Neuronal stem cell (in vitro differentiated cells): Measurements from ENCODE around the gene PPM1L.

Experiments used
- DNase-seq: peaks from one replicate; pipeline ENCODE4 v3.0.0-alpha.2; 2013; ENCODE audit warnings: low spot score
- H2AFZ ChIP-seq: one replicate; pipeline ENCODE4 v1.6.1; 2013; ENCODE audit warnings: mild to moderate bottlenecking, low read length, inconsistent platforms
- H2AK5ac ChIP-seq: 2 replicates; pipeline ENCODE4 v1.6.1; 2013; ENCODE audit warnings: low read depth, mild to moderate bottlenecking, inconsistent platforms, low read length, moderate library complexity, mixed read lengths
- H2BK120ac ChIP-seq: 2 replicates; pipeline ENCODE4 v1.6.1; 2013; ENCODE audit warnings: low read depth, mild to moderate bottlenecking, inconsistent platforms, low read length, moderate library complexity, mixed read lengths
- H2BK12ac ChIP-seq: one replicate; pipeline ENCODE4 v1.6.1; 2013; ENCODE audit warnings: low read length, inconsistent platforms
- H2BK15ac ChIP-seq: 2 replicates; pipeline ENCODE4 v1.6.1; 2013; ENCODE audit warnings: mild to moderate bottlenecking, low read length, inconsistent platforms, mixed read lengths
- H2BK5ac ChIP-seq: one replicate; pipeline ENCODE4 v1.6.1; 2013; ENCODE audit warnings: inconsistent platforms, mild to moderate bottlenecking, low read length, moderate library complexity
- H3K14ac ChIP-seq: one replicate; pipeline ENCODE4 v1.6.1; 2013; ENCODE audit warnings: low read length, inconsistent platforms
- H3K18ac ChIP-seq: 2 replicates; pipeline ENCODE4 v1.6.1; 2013; ENCODE audit warnings: low read length, inconsistent platforms
- H3K23ac ChIP-seq: 2 replicates; pipeline ENCODE4 v1.6.1; 2013; ENCODE audit warnings: low read depth, mild to moderate bottlenecking, mixed read lengths, low read length, inconsistent platforms; ENCODE audit not compliant: poor library complexity
- H3K27ac ChIP-seq: replicated peaks from 3 replicates; pipeline ENCODE4 v1.5.1; 2013; ENCODE audit warnings: low read length, inconsistent platforms
- H3K27me3 ChIP-seq, 3 experiments: 2 replicates each; pipeline ENCODE4 v1.6.1; 2013; ENCODE audit warnings: low read length in 3 of 3, mild to moderate bottlenecking in 2 of 3, inconsistent platforms in 1 of 3, low read depth in 1 of 3, mixed read lengths in 1 of 3, moderate library complexity in 1 of 3; ENCODE audit not compliant: control insufficient read depth in 3 of 3, insufficient read depth in 3 of 3
- H3K36me3 ChIP-seq, 2 donors: replicated peaks in 1 of 2; 2 replicates each; pipeline ENCODE4 v1.6.1; 2013; ENCODE audit warnings: low read length in 2 of 2; ENCODE audit not compliant: control insufficient read depth in 2 of 2, insufficient read depth in 2 of 2
- H3K4ac ChIP-seq: 2 replicates; pipeline ENCODE4 v1.6.1; 2013; ENCODE audit warnings: inconsistent platforms, mild to moderate bottlenecking, low read length, moderate library complexity
- H3K4me1 ChIP-seq, 2 donors: 1 replicate in 1 of 2; 2 replicates in 1 of 2; pipeline ENCODE4 v1.6.1; 2013; ENCODE audit warnings: low read length in 2 of 2, low read depth in 1 of 2; ENCODE audit not compliant: control insufficient read depth in 2 of 2, insufficient read depth in 1 of 2
- H3K4me2 ChIP-seq: one replicate; pipeline ENCODE4 v1.6.1; 2013; ENCODE audit warnings: mild to moderate bottlenecking, low read length, inconsistent platforms; ENCODE audit not compliant: insufficient read depth, poor library complexity, severe bottlenecking
- H3K4me3 ChIP-seq, 2 donors: 2 replicates each; pipeline ENCODE4 v1.5.1; 2013; ENCODE audit warnings: low read length in 2 of 2, mild to moderate bottlenecking in 2 of 2, inconsistent platforms in 1 of 2, moderate library complexity in 1 of 2
- H3K79me1 ChIP-seq: one replicate; pipeline ENCODE4 v1.6.1; 2013; ENCODE audit warnings: low read depth, mild to moderate bottlenecking, inconsistent platforms, low read length, moderate library complexity
- H3K9ac ChIP-seq: one replicate; pipeline ENCODE4 v1.6.1; 2013; ENCODE audit warnings: mild to moderate bottlenecking, low read depth, low read length, inconsistent platforms; ENCODE audit not compliant: poor library complexity
- H3K9me3 ChIP-seq, 2 donors: replicated peaks in 1 of 2; 2 replicates each; pipeline versions ENCODE3 to v1.6.1; 2013; ENCODE audit warnings: low read length in 2 of 2, mild to moderate bottlenecking in 2 of 2, inconsistent platforms in 1 of 2, low read depth in 1 of 2, mixed read lengths in 1 of 2, moderate library complexity in 1 of 2; ENCODE audit not compliant: control insufficient read depth in 2 of 2, insufficient read depth in 1 of 2
- H4K8ac ChIP-seq: one replicate; pipeline ENCODE4 v1.6.1; 2013; ENCODE audit warnings: low read depth, mild to moderate bottlenecking, inconsistent platforms, low read length, moderate library complexity
- H4K91ac ChIP-seq: one replicate; pipeline ENCODE4 v1.6.1; 2013; ENCODE audit warnings: low read length, low read depth, mild to moderate bottlenecking, inconsistent platforms; ENCODE audit not compliant: poor library complexity
- WGBS, 2 donors: extraction: QIAGEN DNeasy Blood & Tissue Kit; methylation state at CpG; one replicate each; pipeline ENCODE4 v1.1.7; 2013; ENCODE audit warnings: missing lambda C conversion rate in 2 of 2, mixed read lengths in 1 of 2; ENCODE audit not compliant: insufficient read length in 2 of 2, insufficient replicate concordance in 1 of 2; ENCODE audit errors: extremely low coverage in 2 of 2; 5-methylcytosine and 5-hydroxymethylcytosine counted together

Gene PPM1L

DNA sequence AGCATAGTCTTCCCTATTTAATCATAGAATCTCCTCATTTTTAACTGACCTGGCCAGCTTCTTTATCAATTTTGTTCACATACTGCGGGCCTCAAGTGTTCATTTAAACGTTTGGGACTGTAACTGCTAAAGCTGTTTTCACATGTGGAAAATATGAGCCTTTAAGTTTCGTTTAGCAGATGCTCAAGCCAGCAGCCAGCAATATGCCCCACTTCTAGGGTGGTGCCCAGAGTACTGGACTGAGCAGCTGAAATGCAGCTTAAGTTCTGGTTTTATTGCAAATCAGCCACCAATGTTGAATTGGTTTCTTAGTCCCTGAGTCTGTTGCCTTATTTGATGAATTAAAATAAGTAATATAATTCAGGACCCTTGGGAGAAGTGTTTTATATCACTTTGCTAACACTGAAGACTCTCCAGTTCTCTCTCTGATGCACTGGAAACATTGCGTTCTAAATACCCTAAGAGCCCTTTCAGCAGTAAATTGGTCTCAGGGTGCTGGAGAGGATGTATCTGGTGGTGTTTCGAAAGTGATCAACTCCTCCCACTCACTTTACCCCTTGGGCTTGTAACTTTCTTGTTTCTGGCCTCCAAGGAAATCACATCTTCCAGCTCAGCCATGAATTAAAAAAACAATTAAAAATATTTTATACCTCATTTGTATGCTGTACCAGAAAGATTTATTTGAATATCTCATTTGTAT, 287.5 kb downstream of the PPM1L start:
- Histone ChIP-seq H4K91ac (no peak overlapping the region), H3K4me3 (no peak overlapping the region), H3K9me3 (peaks cover 0 to 10% of the 10 kb centered on the region in 2 donors), H3K18ac (no peak overlapping the region), H3K36me3 (no peaks in the 10 kb centered on the region), H3K4ac (no peak overlapping the region), H3K9ac (no peak overlapping the region), H3K4me2 (no peak overlapping the region), H3K27ac (no peak overlapping the region), H2AK5ac (no peak overlapping the region), H2BK15ac (no peak overlapping the region), H3K23ac (no peak overlapping the region), H2BK12ac (no peak overlapping the region), H3K79me1 (no peaks in the 10 kb centered on the region), H2BK5ac (no peak overlapping the region), H2BK120ac (no peak overlapping the region), H4K8ac (no peak overlapping the region), H2AFZ (no peak overlapping the region), H3K27me3 (peaks cover 0 to 22% (median 0%) of the 10 kb centered on the region in 3 experiments), H3K14ac (no peak overlapping the region), H3K4me1 (peaks cover 4 to 7% of the 10 kb centered on the region in 2 donors)
- no CpG with 5 or more reads among the region's 5 CpGs for WGBS, 2 donors
- DNase-seq, result no peak

DNA sequence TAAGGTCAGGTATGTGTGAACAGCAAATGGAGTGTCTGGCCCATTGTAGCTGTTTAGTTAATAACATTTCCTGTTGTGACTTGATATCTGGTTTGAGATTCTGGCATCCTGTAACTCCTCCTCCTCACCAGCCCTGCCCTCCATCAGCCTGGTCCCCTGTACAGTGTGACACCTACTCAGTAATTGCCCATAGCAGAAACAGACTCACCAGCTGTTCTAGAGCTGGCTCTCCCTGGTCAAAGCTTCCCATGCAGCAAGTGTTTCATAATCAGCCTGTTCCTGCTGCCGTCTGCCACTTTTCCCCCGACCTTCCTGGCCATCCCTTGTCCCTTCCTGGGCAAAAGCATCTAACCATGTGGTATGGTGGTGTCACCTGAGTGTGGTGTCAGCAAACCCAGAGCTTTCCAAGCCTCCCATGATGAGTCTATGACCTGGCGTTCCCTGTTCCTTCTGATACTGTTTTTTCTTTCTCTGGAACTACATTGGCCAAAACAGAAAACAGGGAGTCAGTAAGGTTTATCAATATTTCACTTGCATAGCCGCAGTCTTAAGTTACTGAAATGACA, 293.7 kb downstream of the PPM1L start:
- Histone ChIP-seq H2AFZ (no peak overlapping the region), H3K36me3 (no peaks in the 10 kb centered on the region), H3K23ac (no peak overlapping the region), H4K91ac (no peak overlapping the region), H3K18ac (no peak overlapping the region), H3K4me2 (no peak overlapping the region), H3K27me3 (no peaks in the 10 kb centered on the region), H3K4me3 (peak overlapping the region in 1 of 2 donors; percentile 41), H3K9ac (no peak overlapping the region), H4K8ac (no peak overlapping the region), H2BK12ac (no peak overlapping the region), H2BK15ac (no peak overlapping the region), H3K9me3 (no peaks in the 10 kb centered on the region), H2BK5ac (no peak overlapping the region), H3K79me1 (no peaks in the 10 kb centered on the region), H3K14ac (no peak overlapping the region), H3K27ac (no peak overlapping the region), H3K4me1 (peaks cover 0 to 4% of the 10 kb centered on the region in 2 donors), H2AK5ac (no peak overlapping the region), H2BK120ac (no peak overlapping the region), H3K4ac (no peak overlapping the region)
- DNase-seq, result no peak
- WGBS, 2 donors, result no CpG with 5 or more reads among the region's 4 CpGs

DNA sequence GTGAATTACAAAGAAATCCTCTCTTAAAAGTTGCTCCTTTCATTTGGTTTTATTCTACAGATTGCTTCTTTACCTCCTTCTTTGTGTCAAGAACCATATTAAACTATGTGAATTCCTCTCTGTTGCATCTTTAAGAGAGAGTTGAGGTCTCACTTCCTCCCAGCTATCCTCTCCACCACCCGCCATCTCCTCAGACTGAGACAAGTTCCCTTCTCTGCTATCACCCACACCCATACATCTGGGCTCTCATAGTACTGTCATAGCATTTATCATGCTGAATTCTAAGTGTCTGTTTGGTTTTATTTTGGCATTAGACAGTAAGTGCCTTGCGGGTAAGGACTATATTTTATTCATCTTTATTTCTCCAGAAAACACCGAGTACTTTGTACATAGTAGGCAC, 294.9 kb downstream of the PPM1L start:
- no peak overlapping the region for H2BK12ac ChIP-seq
- no peak overlapping the region for H2BK15ac ChIP-seq
- no CpG with 5 or more reads among the region's 3 CpGs for WGBS, 2 donors
- H3K4me1 ChIP-seq, result peaks cover 0 to 4% of the 10 kb centered on the region in 2 donors
- no peak overlapping the region for H2BK5ac ChIP-seq
- H2BK120ac ChIP-seq, result no peak overlapping the region
- DNase-seq, result no peak
- H3K36me3 ChIP-seq, result no peaks in the 10 kb centered on the region
- no peaks in the 10 kb centered on the region for H3K9me3 ChIP-seq
- H3K79me1 ChIP-seq, result no peaks in the 10 kb centered on the region
- H3K27ac ChIP-seq, result no peak overlapping the region
- no peak overlapping the region for H3K4ac ChIP-seq
- no peak overlapping the region for H3K4me2 ChIP-seq
- H4K91ac ChIP-seq, result no peak overlapping the region
- no peak overlapping the region for H3K4me3 ChIP-seq
- H2AK5ac ChIP-seq, result no peak overlapping the region
- H4K8ac ChIP-seq, result no peak overlapping the region
- H3K27me3 ChIP-seq, result no peaks in the 10 kb centered on the region
- H2AFZ ChIP-seq, result no peak overlapping the region
- H3K18ac ChIP-seq, result no peak overlapping the region
- no peak overlapping the region for H3K23ac ChIP-seq
- no peak overlapping the region for H3K9ac ChIP-seq
- H3K14ac ChIP-seq, result no peak overlapping the region

DNA sequence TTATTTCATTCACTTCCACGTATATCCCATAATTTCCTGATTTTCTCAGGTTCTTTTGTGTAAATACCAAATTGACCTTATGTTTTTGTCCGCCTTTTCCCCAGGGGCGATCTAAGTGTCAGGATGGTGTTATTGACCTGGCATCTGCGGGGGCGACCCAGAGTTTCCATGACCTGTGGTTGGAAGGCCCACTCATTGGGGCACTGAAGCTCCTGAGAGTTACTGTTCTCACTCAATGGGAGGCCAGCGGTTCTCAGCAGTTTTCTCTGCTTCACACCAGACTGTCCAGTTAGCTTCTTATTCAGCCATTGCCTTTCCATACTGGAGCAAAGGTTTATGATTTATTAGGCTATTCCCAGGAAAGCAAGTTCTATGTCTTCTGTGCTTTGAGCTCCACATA, 295.8 kb downstream of the PPM1L start:
- H3K14ac ChIP-seq, result no peak overlapping the region
- no peak for DNase-seq
- no peak overlapping the region for H2BK120ac ChIP-seq
- no peak overlapping the region for H4K91ac ChIP-seq
- H3K9me3 ChIP-seq, result no peaks in the 10 kb centered on the region
- no peak overlapping the region for H2BK5ac ChIP-seq
- H3K79me1 ChIP-seq, result no peaks in the 10 kb centered on the region
- no peak overlapping the region for H3K27ac ChIP-seq
- H4K8ac ChIP-seq, result no peak overlapping the region
- no peak overlapping the region for H2BK12ac ChIP-seq
- H2AK5ac ChIP-seq, result no peak overlapping the region
- no CpG with 5 or more reads among the region's 6 CpGs for WGBS, 2 donors
- no peak overlapping the region for H2BK15ac ChIP-seq
- no peak overlapping the region for H3K4me3 ChIP-seq
- H3K27me3 ChIP-seq, result no peaks in the 10 kb centered on the region
- no peak overlapping the region for H3K23ac ChIP-seq
- peaks cover 0 to 4% of the 10 kb centered on the region in 2 donors for H3K4me1 ChIP-seq
- H2AFZ ChIP-seq, result no peak overlapping the region
- H3K9ac ChIP-seq, result no peak overlapping the region
- no peak overlapping the region for H3K4me2 ChIP-seq
- no peak overlapping the region for H3K18ac ChIP-seq
- no peak overlapping the region for H3K4ac ChIP-seq
- H3K36me3 ChIP-seq, result no peaks in the 10 kb centered on the region
